Measurements from ENCODE around the gene SH3RF3. TPM values are rescaled to one million over a fixed set of nuclear protein-coding genes. Genes with fewer than 3 reads are reported as not detected.

SH3RF3 gene
- total and polyA plus RNA-seq, 2 donors (not counting 1 experiment from before 2014, with no cell fraction given), result 8.3 to 10.1 TPM

GRCh38 chr2:109238580-109238979, 109.6 kb downstream of the SH3RF3 start:
- H3K4me2 ChIP-seq (ENCODE audit: extremely low read depth, insufficient read depth, low read length), result peak overlapping the region; percentile 41
- peak overlapping the region; percentile 71 for H3K27ac ChIP-seq (ENCODE audit: insufficient read depth, low read length)

GRCh38 chr2:109239720-109240119, 110.7 kb downstream of the SH3RF3 start:
- no peak overlapping the region for H3K9ac ChIP-seq (ENCODE audit: insufficient read depth, low read length)
- no peaks in the 10 kb centered on the region for H3K27me3 ChIP-seq (ENCODE audit: control insufficient read depth, insufficient read depth, low read length)
- H2AFZ ChIP-seq (ENCODE audit: low read length), result no peak overlapping the region
- H4K20me1 ChIP-seq (ENCODE audit: control insufficient read depth, extremely low read depth, insufficient read depth, low read length), result no peaks in the 10 kb centered on the region
- peak overlapping the region; percentile 71 for H3K27ac ChIP-seq (ENCODE audit: insufficient read depth, low read length)
- no peaks in the 10 kb centered on the region for H3K9me3 ChIP-seq (ENCODE audit: control insufficient read depth, insufficient read depth, low read depth, low read length)
- TF ChIP-seq EZH2 (IDR thresholded peaks at IDR 0.05; ENCODE audit: low read length, missing control alignments) (no peak), CTCF (conservative IDR thresholded peaks at IDR 0.05 in 1 of 2, IDR thresholded peaks at IDR 0.05 in 1 of 2; ENCODE audit: low read depth in 1 of 2, low read length in 2 of 2) (no peak)
- peaks cover 49% of the 10 kb centered on the region for H3K4me1 ChIP-seq (ENCODE audit: control insufficient read depth, extremely low read depth, insufficient read depth, low read length)
- H3K36me3 ChIP-seq (ENCODE audit: control insufficient read depth, insufficient read depth, low read length), result no peaks in the 10 kb centered on the region
- H3K79me2 ChIP-seq (ENCODE audit: control insufficient read depth, insufficient read depth, low read length), result peaks cover 42% of the 10 kb centered on the region
- no peak overlapping the region for H3K4me3 ChIP-seq (replicated peaks in 1 of 4; ENCODE audit: control extremely low read depth in 1 of 4, insufficient read depth in 1 of 4, low read depth in 3 of 4, low read length in 4 of 4)
- H3K4me2 ChIP-seq (ENCODE audit: extremely low read depth, insufficient read depth, low read length), result no peak overlapping the region
- peak; percentile 59 to 86 for DNase-seq (ENCODE audit: low read depth in 2 of 2)

More at GRCh38 chr2:109238580-109238979, 109.6 kb downstream of the SH3RF3 start:
- Histone ChIP-seq H2AFZ (ENCODE audit: low read length) (no peak overlapping the region), H3K9me3 (ENCODE audit: control insufficient read depth, insufficient read depth, low read depth, low read length) (no peaks in the 10 kb centered on the region), H3K36me3 (ENCODE audit: control insufficient read depth, insufficient read depth, low read length) (no peaks in the 10 kb centered on the region), H3K79me2 (ENCODE audit: control insufficient read depth, insufficient read depth, low read length) (peaks cover 35% of the 10 kb centered on the region), H3K9ac (ENCODE audit: insufficient read depth, low read length) (no peak overlapping the region), H3K4me1 (ENCODE audit: control insufficient read depth, extremely low read depth, insufficient read depth, low read length) (peaks cover 48% of the 10 kb centered on the region), H3K27me3 (ENCODE audit: control insufficient read depth, insufficient read depth, low read length) (no peaks in the 10 kb centered on the region), H3K4me3 (replicated peaks in 1 of 4; ENCODE audit: control extremely low read depth in 1 of 4, insufficient read depth in 1 of 4, low read depth in 3 of 4, low read length in 4 of 4) (no peak overlapping the region), H4K20me1 (ENCODE audit: control insufficient read depth, extremely low read depth, insufficient read depth, low read length) (no peaks in the 10 kb centered on the region)
- DNase-seq (ENCODE audit: low read depth in 2 of 2), result peak; percentile 69 to 97
- TF ChIP-seq EZH2 (IDR thresholded peaks at IDR 0.05; ENCODE audit: low read length, missing control alignments), result no peak

- peak overlapping the region; percentile 79 for H3K27ac ChIP-seq (ENCODE audit: insufficient read depth, low read length)
- H3K27me3 ChIP-seq (ENCODE audit: control insufficient read depth, insufficient read depth, low read length), result no peaks in the 10 kb centered on the region
- H2AFZ ChIP-seq (ENCODE audit: low read length), result no peak overlapping the region
- H3K9ac ChIP-seq (ENCODE audit: insufficient read depth, low read length), result peak overlapping the region; percentile 28
- no peaks in the 10 kb centered on the region for H3K36me3 ChIP-seq (ENCODE audit: control insufficient read depth, insufficient read depth, low read length)
- H3K9me3 ChIP-seq (ENCODE audit: control insufficient read depth, insufficient read depth, low read depth, low read length), result no peaks in the 10 kb centered on the region
- peaks cover 49% of the 10 kb centered on the region for H3K4me1 ChIP-seq (ENCODE audit: control insufficient read depth, extremely low read depth, insufficient read depth, low read length)
- TF ChIP-seq EZH2 (IDR thresholded peaks at IDR 0.05; ENCODE audit: low read length, missing control alignments) (no peak), CTCF (conservative IDR thresholded peaks at IDR 0.05 in 1 of 2, IDR thresholded peaks at IDR 0.05 in 1 of 2; ENCODE audit: low read depth in 1 of 2, low read length in 2 of 2) (no peak)
- peaks cover 43% of the 10 kb centered on the region for H3K79me2 ChIP-seq (ENCODE audit: control insufficient read depth, insufficient read depth, low read length)
- DNase-seq (ENCODE audit: low read depth in 2 of 2), result no peak
- no peak overlapping the region for H3K4me2 ChIP-seq (ENCODE audit: extremely low read depth, insufficient read depth, low read length)
- H4K20me1 ChIP-seq (ENCODE audit: control insufficient read depth, extremely low read depth, insufficient read depth, low read length), result no peaks in the 10 kb centered on the region
- H3K4me3 ChIP-seq (replicated peaks in 1 of 4; ENCODE audit: control extremely low read depth in 1 of 4, insufficient read depth in 1 of 4, low read depth in 3 of 4, low read length in 4 of 4), result no peak overlapping the region
These were observed 113.2 kb downstream of the SH3RF3 start for GRCh38 chr2:109242210-109242653.

Measured in fibroblast of lung (primary cell).